Measurements from ENCODE around the gene DLG2.

DNA sequence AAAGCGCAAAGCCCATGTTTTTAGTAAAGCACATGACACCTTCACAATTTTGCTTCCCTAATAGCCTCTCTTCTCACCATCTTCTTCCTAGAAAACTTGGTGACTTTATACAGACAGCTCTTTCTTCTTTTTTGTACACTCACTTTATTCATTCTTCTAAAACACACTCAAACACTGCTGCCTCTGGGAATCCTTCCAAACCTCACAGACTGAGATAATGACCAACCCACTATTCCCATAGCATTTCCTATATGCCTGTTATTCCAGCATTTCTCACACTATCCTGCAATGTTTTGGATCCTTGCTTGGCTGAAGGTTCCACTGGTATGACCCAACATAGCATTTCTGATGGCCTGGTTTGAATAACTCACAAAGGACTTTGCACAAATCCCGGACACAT, 1898.9 kb downstream of the DLG2 start:
- TF ChIP-seq, protein P1, sequence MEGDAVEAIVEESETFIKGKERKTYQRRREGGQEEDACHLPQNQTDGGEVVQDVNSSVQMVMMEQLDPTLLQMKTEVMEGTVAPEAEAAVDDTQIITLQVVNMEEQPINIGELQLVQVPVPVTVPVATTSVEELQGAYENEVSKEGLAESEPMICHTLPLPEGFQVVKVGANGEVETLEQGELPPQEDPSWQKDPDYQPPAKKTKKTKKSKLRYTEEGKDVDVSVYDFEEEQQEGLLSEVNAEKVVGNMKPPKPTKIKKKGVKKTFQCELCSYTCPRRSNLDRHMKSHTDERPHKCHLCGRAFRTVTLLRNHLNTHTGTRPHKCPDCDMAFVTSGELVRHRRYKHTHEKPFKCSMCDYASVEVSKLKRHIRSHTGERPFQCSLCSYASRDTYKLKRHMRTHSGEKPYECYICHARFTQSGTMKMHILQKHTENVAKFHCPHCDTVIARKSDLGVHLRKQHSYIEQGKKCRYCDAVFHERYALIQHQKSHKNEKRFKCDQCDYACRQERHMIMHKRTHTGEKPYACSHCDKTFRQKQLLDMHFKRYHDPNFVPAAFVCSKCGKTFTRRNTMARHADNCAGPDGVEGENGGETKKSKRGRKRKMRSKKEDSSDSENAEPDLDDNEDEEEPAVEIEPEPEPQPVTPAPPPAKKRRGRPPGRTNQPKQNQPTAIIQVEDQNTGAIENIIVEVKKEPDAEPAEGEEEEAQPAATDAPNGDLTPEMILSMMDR (IDR thresholded peaks at IDR 0.05), result no peak
- TF ChIP-seq POLR2A (IDR thresholded peaks at IDR 0.05), result no peak
